HepG2 (cell line): Measurements from ENCODE around the gene SLC25A44. TPM values are rescaled to one million over a fixed set of nuclear protein-coding genes. Genes with fewer than 3 reads are reported as not detected.

Source experiments
- ARID4A ChIP-seq: sonication (generic); formaldehyde crosslinking; IDR thresholded peaks from 2 replicates; pipeline ENCODE4 v1.5.0; 2020; ENCODE audit warnings: mild to moderate bottlenecking, missing genetic modification reagents, borderline replicate concordance
- FIP1L1 ChIP-seq: fragments of 200-400 bp; formaldehyde crosslinking; IDR thresholded peaks from 2 replicates; pipeline ENCODE4 v1.6.1; 2018; ENCODE audit warnings: low read depth, mild to moderate bottlenecking, low read length, moderate library complexity, borderline replicate concordance; ENCODE audit not compliant: insufficient read depth
- HNRNPH1 ChIP-seq: fragments of 200-400 bp; formaldehyde crosslinking; optimal IDR thresholded peaks from 2 replicates; pipeline ENCODE3; 2017; ENCODE audit warnings: mild to moderate bottlenecking, low read depth, low read length
- IKZF4 ChIP-seq: sonication (generic); formaldehyde crosslinking; IDR thresholded peaks from 2 replicates; pipeline ENCODE4 v1.5.1; 2020; ENCODE audit warnings: borderline replicate concordance, mild to moderate bottlenecking, low read depth, missing genetic modification reagents; ENCODE audit errors: not compliant biosample characterization
- MTERF4 ChIP-seq: sonication (generic); formaldehyde crosslinking; IDR thresholded peaks from 2 replicates; pipeline ENCODE4 v1.8.0; 2023; ENCODE audit warnings: mild to moderate bottlenecking, missing genetic modification reagents
- NFE2L2 ChIP-seq: fragments of 150-350 bp; IDR thresholded peaks from 2 replicates; pipeline ENCODE4 v1.6.1; 2014; ENCODE audit warnings: low read length
- RERE ChIP-seq: IDR thresholded peaks from 2 replicates; pipeline ENCODE4 v1.6.1; 2016; ENCODE audit warnings: low read depth, missing genetic modification reagents, missing compliant biosample characterization
- THRA ChIP-seq: sonication (generic); formaldehyde crosslinking; IDR thresholded peaks from 2 replicates; pipeline ENCODE4 v1.4.0; 2020; ENCODE audit warnings: missing genetic modification reagents, borderline replicate concordance
- ZMAT5 ChIP-seq: sonication (generic); formaldehyde crosslinking; IDR thresholded peaks from 2 replicates; pipeline ENCODE4 v1.5.0; 2020; ENCODE audit warnings: mild to moderate bottlenecking, low read depth, missing genetic modification reagents, borderline replicate concordance
- ZNF253 ChIP-seq: sonication (generic); formaldehyde crosslinking; IDR thresholded peaks from 2 replicates; pipeline ENCODE4 v1.8.0; 2022; ENCODE audit warnings: mild to moderate bottlenecking, missing genetic modification reagents, borderline replicate concordance
- ZNF326 ChIP-seq: sonication (generic); formaldehyde crosslinking; IDR thresholded peaks from 2 replicates; pipeline ENCODE4 v1.4.0; 2020; ENCODE audit warnings: missing genetic modification reagents, borderline replicate concordance
- ZNF343 ChIP-seq: sonication (generic); formaldehyde crosslinking; IDR thresholded peaks from 2 replicates; pipeline ENCODE4 v1.4.0; 2020; ENCODE audit warnings: mild to moderate bottlenecking, missing genetic modification reagents
- polyA plus RNA-seq, 8 experiments: library from polyadenylated mRNA; depleted of rRNA in 3 of 8; stranded (reverse) in 7 of 8; unstranded in 1 of 8; fragments of >200 nt; fragmentation: Illumina TruSeq in 4 of 8; extraction: Trizol in 4 of 8; gene quantifications; 2 replicates each; pipeline versions ENCODE4 v1.2.1 to v1.2.3, GENCODE V29; 2011 to 2016; ENCODE audit warnings: low read depth in 4 of 8, missing spikeins in 1 of 8, mixed read lengths in 1 of 8; ENCODE audit not compliant: insufficient read depth in 1 of 8
- total RNA-seq, 5 experiments: library from RNA; depleted of rRNA; stranded (reverse); fragments of >200 nt; fragmentation: Illumina TruSeq; extraction: Trizol; gene quantifications; 2 replicates each; pipeline ENCODE4 v1.2.3, GENCODE V29; 2016; ENCODE audit warnings: low read depth in 1 of 5

The SLC25A44 gene
- total and polyA plus RNA-seq, 2 of the 13 experiments (the other 11 are each of a cell fraction or from before 2014, with no cell fraction given): 10.7 to 13.4 TPM

- TF ChIP-seq ARID4A (CRISPR knock-in tag) (peak; percentile 31; the same call in 1 of the 2 replicates), IKZF4 (no peak), THRA (CRISPR knock-in tag) (peak; percentile 20; the same call in 1 of the 2 replicates), ZNF343 (CRISPR knock-in tag) (no peak), ZMAT5 (CRISPR knock-in tag) (no peak), FIP1L1 (no peak), HNRNPH1 (no peak), MTERF4 (no peak), ZNF253 (CRISPR knock-in tag) (no peak), ZNF326 (no peak), NFE2L2 (no peak), RERE (CRISPR knock-in tag) (no peak)
These were observed 47.7 kb upstream of the SLC25A44 start (continued) for GRCh38 chr1:156146020-156146768.
